GOT3 (cell line): ENCODE measurements around the gene ERI3.

Source experiments
- DNase-seq: peaks from one replicate; lab custom pipeline; 2025; ENCODE audit warnings: mixed read lengths; lab: John Stamatoyannopoulos, UW

The ERI3 gene

GRCh38 chr1:44348061-44348485 is 7.0 kb downstream of the ERI3 start:
- no peak for DNase-seq

- no peak for DNase-seq
These were observed 7.8 kb downstream of the ERI3 start for GRCh38 chr1:44347280-44347679.

- DNase-seq, result no peak
These were observed 8.2 kb downstream of the ERI3 start for GRCh38 chr1:44346878-44347277.

- DNase-seq, result no peak
These were observed 8.9 kb downstream of the ERI3 start for GRCh38 chr1:44346184-44346583.

GRCh38 chr1:44345187-44345775 is 9.8 kb downstream of the ERI3 start:
- DNase-seq, result no peak

GRCh38 chr1:44339731-44340130 is 15.3 kb downstream of the ERI3 start:
- DNase-seq, result no peak

- no peak for DNase-seq
These were observed 16.9 kb downstream of the ERI3 start for GRCh38 chr1:44338136-44338535.

- no peak for DNase-seq
These were observed 18.4 kb downstream of the ERI3 start for GRCh38 chr1:44336668-44337067.

- no peak for DNase-seq
These were observed 20.1 kb downstream of the ERI3 start for GRCh38 chr1:44334968-44335367.

GRCh38 chr1:44333376-44333775 is 21.7 kb downstream of the ERI3 start:
- no peak for DNase-seq

GRCh38 chr1:44332505-44332904 is 22.6 kb downstream of the ERI3 start:
- DNase-seq, result no peak

- no peak for DNase-seq
These were observed 24.1 kb downstream of the ERI3 start for GRCh38 chr1:44330935-44331334.

- DNase-seq, result no peak
These were observed 26.2 kb downstream of the ERI3 start for GRCh38 chr1:44328671-44329416.

- peak; percentile 92 for DNase-seq
These were observed 27.2 kb downstream of the ERI3 start for GRCh38 chr1:44327679-44328491.

GRCh38 chr1:44326821-44327465 is 28.1 kb downstream of the ERI3 start:
- no peak for DNase-seq

- DNase-seq, result no peak
These were observed 28.9 kb downstream of the ERI3 start for GRCh38 chr1:44326024-44326701.

GRCh38 chr1:44323947-44324346 is 31.1 kb downstream of the ERI3 start:
- DNase-seq, result no peak

GRCh38 chr1:44322367-44322766 is 32.7 kb downstream of the ERI3 start:
- DNase-seq, result no peak

GRCh38 chr1:44321466-44321865 is 33.6 kb downstream of the ERI3 start:
- no peak for DNase-seq

- no peak for DNase-seq
These were observed 36.7 kb downstream of the ERI3 start for GRCh38 chr1:44318097-44319088.
